Neutrophil (primary cell): ENCODE measurements around the gene GGACT.

Experiments
- H3K27ac ChIP-seq: fragments of 200-600 bp; sonication (generic); 2 replicates; pipeline ENCODE4 v1.5.1; 2016; ENCODE audit warnings: mild to moderate bottlenecking, moderate library complexity
- H3K27me3 ChIP-seq: fragments of 200-600 bp; sonication (generic); 2 replicates; pipeline ENCODE4 v1.6.0; 2016; ENCODE audit warnings: mild to moderate bottlenecking
- H3K36me3 ChIP-seq: fragments of 200-600 bp; sonication (generic); 2 replicates; pipeline ENCODE4 v1.5.1; 2017
- H3K4me1 ChIP-seq, 2 experiments: fragments of 200-600 bp in 1 of 2; sonication (generic) in 1 of 2; 1 replicate in 1 of 2; 2 replicates in 1 of 2; pipeline versions ENCODE4 v1.5.1 to v1.6.1; 2013 to 2016; ENCODE audit warnings: low read depth in 1 of 2, low read length in 1 of 2, mild to moderate bottlenecking in 1 of 2, moderate library complexity in 1 of 2; ENCODE audit not compliant: control insufficient read depth in 1 of 2, insufficient read depth in 1 of 2
- H3K4me3 ChIP-seq, 2 experiments: fragments of 200-600 bp in 1 of 2; sonication (generic) in 1 of 2; 1 replicate in 1 of 2; 2 replicates in 1 of 2; pipeline ENCODE4 v1.5.1; 2013 to 2016; ENCODE audit warnings: low read depth in 1 of 2, low read length in 1 of 2, mild to moderate bottlenecking in 1 of 2, moderate library complexity in 1 of 2
- H3K9me3 ChIP-seq: fragments of 200-600 bp; sonication (generic); 2 replicates; pipeline ENCODE4 v1.5.1; 2016
- CTCF ChIP-seq: fragments of 200-600 bp; sonication (generic); IDR thresholded peaks from 2 replicates; pipeline ENCODE4 v1.5.1; 2016; ENCODE audit warnings: antibody characterized with exemption

The GGACT gene

GRCh38 chr13:100510208-100510957, 78.2 kb downstream of the GGACT start:
- no peaks in the 10 kb centered on the region for H3K36me3 ChIP-seq
- H3K27ac ChIP-seq = no peak overlapping the region
- no peaks in the 10 kb centered on the region for H3K27me3 ChIP-seq
- no peak for TF ChIP-seq CTCF
- peaks cover 27 to 39% of the 10 kb centered on the region in 2 experiments for H3K4me1 ChIP-seq
- H3K9me3 ChIP-seq = no peaks in the 10 kb centered on the region
- no peak overlapping the region for H3K4me3 ChIP-seq

DNA sequence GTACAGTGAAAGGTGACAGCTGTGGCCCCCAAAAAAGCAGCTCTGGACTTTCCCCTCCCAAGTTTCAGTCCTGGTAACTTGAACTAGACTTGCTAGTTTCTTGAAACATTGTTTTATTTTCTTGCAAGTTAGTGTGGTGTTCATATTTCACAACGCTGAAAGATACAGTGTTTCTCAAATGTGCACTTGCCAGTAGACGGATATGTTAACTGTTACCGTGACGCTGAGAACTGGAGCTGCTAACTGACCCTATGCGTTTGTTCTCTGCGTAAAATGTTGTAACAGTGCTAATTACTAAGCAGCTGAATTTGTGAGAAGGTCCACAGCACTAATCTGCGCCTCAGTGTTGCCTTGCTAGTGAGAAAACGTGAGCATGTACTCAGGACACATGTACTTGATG, 79.6 kb downstream of the GGACT start:
- Histone ChIP-seq H3K4me3 (no peak overlapping the region), H3K36me3 (no peaks in the 10 kb centered on the region), H3K27ac (no peak overlapping the region), H3K9me3 (no peaks in the 10 kb centered on the region), H3K27me3 (no peaks in the 10 kb centered on the region), H3K4me1 (peaks cover 13 to 25% of the 10 kb centered on the region in 2 experiments)
- no peak for TF ChIP-seq CTCF

- no peak overlapping the region for H3K27ac ChIP-seq
- TF ChIP-seq CTCF = no peak
- no peaks in the 10 kb centered on the region for H3K9me3 ChIP-seq
- no peak overlapping the region for H3K4me3 ChIP-seq
- H3K4me1 ChIP-seq = peaks cover 8 to 20% of the 10 kb centered on the region in 2 experiments
- H3K27me3 ChIP-seq = no peaks in the 10 kb centered on the region
- no peaks in the 10 kb centered on the region for H3K36me3 ChIP-seq
Measured at GRCh38 chr13:100508455-100508854, 80.1 kb downstream of the GGACT start.

GRCh38 chr13:100506600-100507422, 81.8 kb downstream of the GGACT start:
- H3K36me3 ChIP-seq = no peaks in the 10 kb centered on the region
- H3K27me3 ChIP-seq = no peaks in the 10 kb centered on the region
- H3K9me3 ChIP-seq = no peaks in the 10 kb centered on the region
- H3K4me1 ChIP-seq = peaks cover 4 to 18% of the 10 kb centered on the region in 2 experiments
- H3K4me3 ChIP-seq = no peak overlapping the region
- no peak overlapping the region for H3K27ac ChIP-seq
- TF ChIP-seq CTCF = no peak

GRCh38 chr13:100506154-100506553, 82.4 kb downstream of the GGACT start:
- Histone ChIP-seq H3K4me3 (no peak overlapping the region), H3K27ac (no peak overlapping the region), H3K4me1 (peaks cover 4 to 18% of the 10 kb centered on the region in 2 experiments), H3K36me3 (no peaks in the 10 kb centered on the region), H3K27me3 (no peaks in the 10 kb centered on the region), H3K9me3 (no peaks in the 10 kb centered on the region)
- no peak for TF ChIP-seq CTCF
